ENCODE results near the gene AEBP1. TPM values are rescaled to one million over a fixed set of nuclear protein-coding genes. Genes with fewer than 3 reads are reported as not detected.

Gene AEBP1
- polyA plus RNA-seq, 3 donors, result 57.3 to 60.0 (median 59.1) TPM

Other genes with a start within 250 kb of the AEBP1 start
- 10 to 100 TPM; 63.4 to 92.1 (median 69.7) TPM for gene MRPS24, start 234.8 kb upstream of the AEBP1 start, polyA plus RNA-seq (ENCODE audit: insufficient read length in 3 of 3)
- gene URGCP, start 197.7 kb upstream of the AEBP1 start, polyA plus RNA-seq (ENCODE audit: insufficient read length in 3 of 3), result 10 to 100 TPM; 30.0 to 33.9 (median 32.4) TPM
- gene UBE2D4, start 177.9 kb upstream of the AEBP1 start, polyA plus RNA-seq (ENCODE audit: insufficient read length in 3 of 3), result 10 to 100 TPM; 22.7 to 25.0 (median 24.7) TPM
- gene SPDYE1, start 106.4 kb upstream of the AEBP1 start, polyA plus RNA-seq (ENCODE audit: insufficient read length in 3 of 3), result under 1 TPM; 0.27 to 0.62 (median 0.39) TPM
- 10 to 100 TPM; 56.7 to 69.2 (median 65.4) TPM for gene DBNL, start 59.6 kb upstream of the AEBP1 start, polyA plus RNA-seq (ENCODE audit: insufficient read length in 3 of 3)
- gene PGAM2, start 38.8 kb upstream of the AEBP1 start, polyA plus RNA-seq (ENCODE audit: insufficient read length in 3 of 3), result 1 to 10 TPM; 1.2 to 2.9 (median 1.5) TPM
- gene POLM, start 21.8 kb upstream of the AEBP1 start, polyA plus RNA-seq (ENCODE audit: insufficient read length in 3 of 3), result 10 to 100 TPM; 17.2 to 18.1 (median 17.9) TPM
- 100 to 1,000 TPM in 2 of 3 donors, 10 to 100 TPM in 1; 99.5 to 127 (median 117) TPM for gene POLD2, start 19.2 kb downstream of the AEBP1 start, polyA plus RNA-seq (ENCODE audit: insufficient read length in 3 of 3)
- 10 to 100 TPM in 1 of 3 donors, 1 to 10 TPM in 1, under 1 TPM in 1; 0.35 to 12.5 (median 4.5) TPM for gene MYL7, start 37.0 kb downstream of the AEBP1 start, polyA plus RNA-seq (ENCODE audit: insufficient read length in 3 of 3)
- 1 to 10 TPM; 2.5 to 3.6 (median 3.4) TPM for gene GCK, start 85.1 kb downstream of the AEBP1 start, polyA plus RNA-seq (ENCODE audit: insufficient read length in 3 of 3)
- gene YKT6, start 96.6 kb downstream of the AEBP1 start, polyA plus RNA-seq (ENCODE audit: insufficient read length in 3 of 3), result 10 to 100 TPM; 76.8 to 77.6 (median 77.0) TPM
- 1 to 10 TPM; 1.6 to 2.7 (median 1.7) TPM for gene CAMK2B, start 221.2 kb downstream of the AEBP1 start, polyA plus RNA-seq (ENCODE audit: insufficient read length in 3 of 3)

All from right renal cortex interstitium (tissue), 3 donors.